HG03460 (cell line): ENCODE measurements around the gene GRK3.
"Not testable (repeated sequence)": the region's sequence is repeated elsewhere in the genome, so short reads cannot be mapped to it uniquely, and the experiment has no call there.

Source experiments
- ATAC-seq: cut with Tn5 transposase; IDR thresholded peaks from one replicate; pipeline ENCODE4 v1.9.1; 2021; ENCODE audit not compliant: unreplicated experiment

GRK3 gene

GRCh38 chr22:25694196-25694907 is 129.9 kb downstream of the GRK3 start:
- no peak for ATAC-seq

GRCh38 chr22:25695146-25695545 is 130.7 kb downstream of the GRK3 start:
- ATAC-seq, result no peak

- no peak for ATAC-seq
These were observed 132.3 kb downstream of the GRK3 start for GRCh38 chr22:25696763-25697162.

DNA sequence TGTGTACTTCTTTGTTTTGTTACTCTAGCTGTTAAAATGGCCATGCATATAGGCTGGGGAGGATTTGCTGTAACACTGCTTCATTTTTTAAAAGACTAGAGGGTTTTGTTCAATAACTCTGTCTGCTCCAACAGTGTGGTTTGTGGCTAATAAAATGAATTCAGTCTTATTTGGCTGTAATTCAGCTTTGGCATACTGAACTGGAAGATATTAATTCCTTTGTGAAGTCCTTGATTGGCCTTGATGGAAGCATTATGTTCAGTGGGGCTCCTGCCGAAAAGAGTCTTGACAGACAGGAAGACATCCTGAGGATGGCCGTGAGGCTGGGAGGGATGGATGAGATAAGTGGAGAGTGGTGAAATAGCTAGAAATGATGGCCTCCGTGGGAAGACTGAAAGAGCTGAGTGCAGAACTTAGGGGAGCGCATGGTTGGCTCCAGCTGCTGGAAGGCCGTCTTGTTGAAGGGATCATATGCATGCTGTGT is 132.7 kb downstream of the GRK3 start:
- no peak for ATAC-seq

GRCh38 chr22:25697978-25698377 is 133.5 kb downstream of the GRK3 start:
- no peak for ATAC-seq

DNA sequence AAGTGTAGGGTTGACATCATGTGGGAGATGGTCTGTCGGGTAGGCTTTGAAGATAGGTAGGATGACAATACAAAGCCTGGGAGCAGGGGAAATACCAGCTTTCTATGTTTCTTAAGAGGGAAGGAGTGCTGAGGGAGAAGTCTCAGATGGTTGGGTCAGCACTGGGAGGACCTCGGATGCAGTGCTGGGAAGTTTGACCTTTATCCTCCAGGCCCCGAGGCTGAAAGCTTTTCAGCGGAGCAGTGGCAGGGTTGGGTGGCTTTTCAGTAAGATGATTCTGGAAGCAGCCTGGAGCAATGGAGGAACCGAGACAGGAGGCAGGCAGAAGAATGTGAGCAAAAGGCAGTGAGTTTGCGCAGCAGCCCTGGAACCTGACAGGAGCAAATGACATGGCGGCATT is 134.0 kb downstream of the GRK3 start:
- ATAC-seq, result no peak

GRCh38 chr22:25698978-25699377 is 134.5 kb downstream of the GRK3 start:
- no peak for ATAC-seq

GRCh38 chr22:25701056-25701780 is 136.7 kb downstream of the GRK3 start:
- no peak for ATAC-seq

DNA sequence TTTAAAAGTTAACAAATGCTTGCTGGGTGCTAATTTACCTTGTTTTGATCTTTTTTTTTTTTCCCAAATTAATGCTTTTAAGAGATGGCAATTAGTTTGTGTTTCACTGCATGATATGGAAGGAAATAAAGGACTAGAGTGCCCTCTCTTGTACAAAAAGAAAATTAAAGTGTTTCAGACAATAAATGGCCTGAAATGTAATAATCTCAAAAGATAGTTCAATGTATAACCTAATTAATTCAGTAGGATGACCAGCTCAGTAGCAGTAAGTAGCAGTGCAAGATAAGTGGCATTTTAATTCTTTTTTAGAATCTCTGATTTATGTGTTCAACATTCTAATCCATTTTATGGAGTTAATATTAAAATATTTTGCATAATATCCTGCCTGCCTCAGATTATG is 137.6 kb downstream of the GRK3 start:
- no peak for ATAC-seq

DNA sequence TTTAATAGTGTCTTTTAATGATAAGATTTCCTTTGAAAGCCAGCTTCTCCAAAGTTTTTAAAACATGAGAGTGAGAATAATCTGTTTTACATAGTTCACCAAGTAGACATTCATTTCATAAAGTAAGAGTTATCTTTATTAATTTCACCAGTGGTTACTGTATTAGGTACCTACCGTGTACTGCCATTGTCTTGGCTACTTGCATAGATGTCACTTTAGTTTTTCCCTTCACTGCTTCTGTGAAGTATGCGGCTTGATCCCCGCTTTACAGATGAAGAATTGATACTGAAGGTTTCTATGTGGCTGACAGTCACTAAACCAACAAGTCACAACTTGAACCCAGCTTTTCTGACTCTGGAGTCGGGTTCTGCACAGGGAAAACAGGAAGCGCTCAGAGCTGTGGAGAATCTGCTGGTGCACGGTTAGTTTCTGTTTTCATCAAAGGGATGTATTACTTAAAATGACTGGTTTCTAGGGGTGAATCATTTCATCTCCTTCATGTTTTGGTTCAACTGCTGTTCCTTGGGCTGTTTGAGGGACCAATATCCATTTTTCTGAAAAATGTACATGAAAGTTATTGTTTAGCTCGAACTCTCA is 138.2 kb downstream of the GRK3 start:
- no peak for ATAC-seq

GRCh38 chr22:25704701-25705100 is 140.2 kb downstream of the GRK3 start:
- ATAC-seq, result no peak

- ATAC-seq, result no peak
These were observed 141.7 kb downstream of the GRK3 start for GRCh38 chr22:25706197-25706596.

- not testable (repeated sequence) for ATAC-seq
These were observed 144.0 kb downstream of the GRK3 start for GRCh38 chr22:25708430-25708829.

GRCh38 chr22:25709758-25710157 is 145.3 kb downstream of the GRK3 start:
- ATAC-seq, result no peak

DNA sequence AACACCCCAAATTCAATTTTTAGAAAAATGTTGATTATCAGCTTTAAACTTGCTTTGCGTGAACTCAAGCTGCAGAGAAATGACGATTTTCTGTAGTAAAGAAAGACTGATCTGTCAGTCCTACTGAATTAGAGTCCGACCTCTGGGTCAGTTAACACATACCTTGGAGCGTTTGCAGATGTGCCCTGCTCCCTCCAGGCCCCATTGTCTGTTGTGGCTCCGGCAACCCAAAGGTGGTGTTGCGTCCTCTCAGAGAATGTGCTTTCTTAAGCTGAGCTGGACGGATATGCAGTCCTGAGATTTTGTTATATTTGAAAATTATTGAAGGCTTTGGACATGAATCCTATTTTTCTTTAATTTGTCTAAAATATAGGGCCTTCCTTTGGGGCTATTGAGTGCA is 146.0 kb downstream of the GRK3 start:
- no peak for ATAC-seq

DNA sequence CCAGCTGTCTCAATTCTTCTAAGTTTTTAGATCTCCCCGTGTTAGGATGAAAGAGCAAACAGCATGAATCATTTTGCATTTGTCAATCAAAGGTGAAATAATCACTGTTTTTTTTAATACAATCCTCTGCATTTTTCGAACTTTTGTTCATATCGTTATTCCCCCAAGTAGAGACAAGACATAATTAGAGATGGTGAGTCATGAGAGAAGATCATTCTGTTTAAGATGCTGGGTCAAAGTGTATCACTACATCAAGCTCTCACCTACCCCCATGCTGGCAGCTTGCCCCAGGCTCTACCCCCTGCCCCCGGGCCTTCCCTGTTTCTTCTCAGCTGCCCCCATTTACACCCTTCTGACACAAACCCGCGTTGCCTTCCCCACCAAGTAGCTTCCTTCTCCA is 147.0 kb downstream of the GRK3 start:
- ATAC-seq, result no peak

DNA sequence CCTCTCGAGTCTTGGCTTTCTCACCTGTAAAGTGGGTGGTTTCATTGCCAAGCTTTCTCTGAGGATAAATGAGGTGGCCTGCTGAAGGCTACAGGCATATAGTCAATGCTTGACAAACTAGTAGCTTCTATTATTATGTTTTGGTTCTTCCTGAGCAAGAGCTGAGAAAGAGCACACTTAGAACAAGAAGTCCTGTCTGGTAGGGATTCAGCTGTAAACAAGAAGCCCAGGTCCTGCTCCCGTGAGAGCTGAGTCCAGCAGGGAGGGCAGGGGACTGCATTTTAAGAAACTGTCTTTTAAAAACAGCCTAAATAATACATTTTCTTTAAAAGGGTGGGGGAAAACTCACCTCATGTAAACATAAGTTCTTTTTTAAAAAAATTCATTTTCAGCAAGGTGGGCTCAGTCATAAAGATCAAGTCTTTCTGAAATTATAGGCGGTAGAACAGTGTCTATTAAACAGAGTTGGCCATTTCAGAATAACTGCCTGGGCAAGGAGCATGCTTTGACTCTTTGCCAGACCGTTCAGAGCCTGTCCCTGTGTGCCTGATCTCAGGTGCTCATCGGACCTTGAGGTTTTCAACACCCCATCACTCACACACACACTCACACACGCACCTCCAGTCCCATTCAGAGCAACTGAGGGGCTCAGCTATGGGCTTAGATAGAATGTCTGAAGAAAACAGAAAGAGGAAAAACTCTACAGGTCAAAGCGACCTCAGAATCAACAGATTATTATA is 148.4 kb downstream of the GRK3 start:
- no peak for ATAC-seq

DNA sequence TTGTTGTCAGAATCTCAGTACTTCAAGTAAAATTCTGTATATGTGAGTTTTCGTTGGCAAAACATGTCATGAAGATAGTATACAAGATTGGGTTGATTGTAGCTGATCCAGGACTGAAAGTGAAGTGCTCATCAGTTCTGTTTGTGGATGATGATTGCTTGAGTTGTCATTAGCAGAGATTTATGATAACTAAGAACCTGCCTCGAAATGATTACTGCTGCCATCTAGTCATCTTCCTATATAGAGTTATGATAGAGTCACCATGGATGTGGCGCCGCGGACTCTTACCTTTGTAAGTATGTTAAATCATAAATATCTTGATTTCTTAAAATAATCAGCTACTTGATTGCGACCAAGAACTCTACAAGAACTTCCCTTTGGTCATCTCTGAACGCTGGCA is 149.6 kb downstream of the GRK3 start:
- no peak for ATAC-seq

- no peak for ATAC-seq
These were observed 150.3 kb downstream of the GRK3 start for GRCh38 chr22:25714739-25715138.

DNA sequence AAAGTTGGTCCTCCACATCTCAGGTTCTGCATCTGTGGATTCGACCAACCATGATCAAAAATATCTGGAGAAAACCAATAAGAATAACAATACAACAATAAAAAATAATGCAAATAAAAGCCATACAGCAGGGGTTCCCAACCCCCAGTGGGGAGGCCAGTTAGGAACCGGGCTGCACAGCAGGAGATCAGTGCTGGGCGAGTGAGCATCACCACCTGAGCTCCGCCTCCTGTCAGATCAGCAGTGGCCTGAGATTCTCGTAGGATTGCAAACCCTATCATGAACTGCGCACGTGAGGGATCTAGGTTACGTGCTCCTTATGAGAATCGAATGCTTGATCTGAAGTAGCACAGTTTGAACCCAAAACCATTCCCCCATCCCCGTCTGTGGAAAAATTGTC is 152.2 kb downstream of the GRK3 start:
- no peak for ATAC-seq

DNA sequence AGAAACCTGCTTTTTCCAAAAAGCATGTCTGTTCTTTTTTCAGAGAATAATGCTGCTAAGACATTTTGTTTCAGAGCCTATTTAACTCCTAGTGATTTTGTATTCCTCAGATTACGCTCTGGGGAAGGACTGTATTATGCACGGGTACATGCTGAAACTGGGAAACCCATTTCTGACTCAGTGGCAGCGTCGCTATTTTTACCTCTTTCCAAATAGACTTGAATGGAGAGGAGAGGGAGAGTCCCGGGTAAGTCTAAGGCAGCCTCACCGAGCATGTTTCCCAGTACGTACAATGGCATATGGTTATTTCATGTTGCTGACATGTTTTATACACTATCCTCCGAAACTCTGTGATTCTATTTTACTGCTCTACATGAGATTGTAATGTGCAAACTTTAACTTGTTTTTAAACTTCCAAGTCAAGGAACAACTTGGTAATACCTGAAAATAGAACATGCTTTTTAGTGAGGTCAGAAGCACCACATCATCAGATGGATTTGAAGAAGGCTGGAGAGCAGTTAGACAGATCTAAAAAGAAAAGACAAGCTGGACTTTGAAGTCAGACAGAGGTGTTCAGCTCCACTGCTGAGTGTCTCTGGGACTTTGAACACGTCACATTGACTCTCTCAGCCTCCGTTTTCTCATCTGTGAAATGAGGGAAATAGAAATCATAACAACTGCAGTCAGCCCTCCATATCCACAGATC is 153.8 kb downstream of the GRK3 start:
- no peak for ATAC-seq
